GM12892 (cell line): ENCODE data around the gene ZNF407.

Source experiments
- POLR2A ChIP-seq: IDR thresholded peaks from 2 replicates; pipeline ENCODE4 v1.6.1; 2011; ENCODE audit warnings: low read depth, low read length, control low read depth
- POLR2AphosphoS5 ChIP-seq: IDR thresholded peaks from 2 replicates; pipeline ENCODE4 v1.6.1; 2011; ENCODE audit warnings: low read depth, low read length, control low read depth
- TAF1 ChIP-seq: IDR thresholded peaks from 2 replicates; pipeline ENCODE4 v1.6.1; 2011; ENCODE audit warnings: low read depth, mild to moderate bottlenecking, control low read depth, low read length, borderline replicate concordance

GRCh38 chr18:75054611-75055010, 456.9 kb downstream of the ZNF407 start:
- TF ChIP-seq POLR2A (no peak), POLR2AphosphoS5 (no peak), TAF1 (no peak)
